ENCODE results near the gene MARCO. TPM values are rescaled to one million over a fixed set of nuclear protein-coding genes. Genes with fewer than 3 reads are reported as not detected.

MARCO gene
- total RNA-seq, 1 donor from 2014 or later = not detected

DNA sequence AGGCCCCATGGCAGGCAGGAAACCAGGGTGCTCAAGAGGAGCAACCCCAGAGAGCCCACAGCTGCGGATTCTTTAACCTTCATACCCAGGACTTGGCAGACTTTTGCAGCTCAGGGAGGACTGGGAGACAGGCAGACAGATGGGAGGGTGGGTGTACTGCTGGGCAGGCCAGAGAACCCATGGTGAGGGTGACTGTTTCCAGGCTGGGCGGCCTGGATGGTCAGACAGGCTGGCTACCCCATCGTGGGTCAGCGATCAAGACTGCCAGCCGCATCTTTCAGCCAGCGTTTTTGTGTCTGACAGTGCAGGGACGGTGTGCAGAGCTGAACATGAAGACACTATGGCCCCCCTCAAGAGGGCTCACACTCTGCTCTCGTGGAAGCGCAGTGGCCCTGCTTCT lies 82.2 kb downstream of the MARCO start:
- Mint-ChIP-seq H3K4me3 (ENCODE audit: unreplicated experiment) (no peak overlapping the region), H3K27me3 (ENCODE audit: low read depth, unreplicated experiment) (peaks cover 51% of the 10 kb centered on the region)
- no peak overlapping the region for H3K9ac ChIP-seq (ENCODE audit: low read length)

DNA sequence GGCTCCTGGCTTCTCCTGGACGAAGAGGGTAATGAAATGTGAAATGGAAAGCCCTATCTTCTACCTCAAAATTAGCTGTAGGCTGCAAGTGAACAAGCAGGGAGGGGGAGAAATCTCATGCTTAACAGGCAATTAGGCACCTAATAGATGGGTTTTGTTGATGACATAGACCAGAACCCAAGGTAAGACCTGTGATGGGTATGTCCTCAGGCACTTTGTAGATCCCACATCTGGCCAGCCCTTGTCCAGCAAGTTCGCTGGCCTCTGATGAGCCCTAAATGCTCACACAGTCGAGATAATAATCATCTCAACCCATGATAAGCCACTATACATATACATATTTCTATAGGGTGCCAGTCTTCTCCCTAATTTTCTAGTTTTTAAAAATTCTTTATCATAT lies 82.6 kb downstream of the MARCO start:
- H4K20me1 ChIP-seq (ENCODE audit: insufficient read depth, low read length) = no peaks in the 10 kb centered on the region
- no peaks in the 10 kb centered on the region for H3K4me1 ChIP-seq (ENCODE audit: insufficient read depth, low read length)
- H3K36me3 ChIP-seq (ENCODE audit: insufficient read depth, low read length) = no peaks in the 10 kb centered on the region
- H2AFZ ChIP-seq (ENCODE audit: low read depth, low read length) = no peak overlapping the region
- DNase-seq (ENCODE audit: low read depth) = no peak
- Mint-ChIP-seq H3K36me3 (ENCODE audit: low read depth, unreplicated experiment) (no peaks in the 10 kb centered on the region), H3K4me3 (ENCODE audit: unreplicated experiment) (no peak overlapping the region), H3K27ac (ENCODE audit: unreplicated experiment) (no peak overlapping the region), H3K9me3 (ENCODE audit: unreplicated experiment) (peaks cover 5% of the 10 kb centered on the region), H3K27me3 (ENCODE audit: low read depth, unreplicated experiment) (peaks cover 55% of the 10 kb centered on the region), H3K4me1 (ENCODE audit: low read depth, unreplicated experiment) (peaks cover 6% of the 10 kb centered on the region)
- no peaks in the 10 kb centered on the region for H3K27me3 ChIP-seq (ENCODE audit: insufficient read depth, low read length)
- H3K27ac ChIP-seq (ENCODE audit: low read depth, low read length) = no peak overlapping the region
- no peaks in the 10 kb centered on the region for H3K9me3 ChIP-seq (ENCODE audit: insufficient read depth, low read depth, low read length)
- H3K4me3 ChIP-seq (ENCODE audit: insufficient read depth, low read depth, low read length) = no peak overlapping the region
- TF ChIP-seq EZH2 (IDR thresholded peaks at IDR 0.05; ENCODE audit: insufficient read depth, low read length) = no peak
- TF ChIP-seq, protein P1, sequence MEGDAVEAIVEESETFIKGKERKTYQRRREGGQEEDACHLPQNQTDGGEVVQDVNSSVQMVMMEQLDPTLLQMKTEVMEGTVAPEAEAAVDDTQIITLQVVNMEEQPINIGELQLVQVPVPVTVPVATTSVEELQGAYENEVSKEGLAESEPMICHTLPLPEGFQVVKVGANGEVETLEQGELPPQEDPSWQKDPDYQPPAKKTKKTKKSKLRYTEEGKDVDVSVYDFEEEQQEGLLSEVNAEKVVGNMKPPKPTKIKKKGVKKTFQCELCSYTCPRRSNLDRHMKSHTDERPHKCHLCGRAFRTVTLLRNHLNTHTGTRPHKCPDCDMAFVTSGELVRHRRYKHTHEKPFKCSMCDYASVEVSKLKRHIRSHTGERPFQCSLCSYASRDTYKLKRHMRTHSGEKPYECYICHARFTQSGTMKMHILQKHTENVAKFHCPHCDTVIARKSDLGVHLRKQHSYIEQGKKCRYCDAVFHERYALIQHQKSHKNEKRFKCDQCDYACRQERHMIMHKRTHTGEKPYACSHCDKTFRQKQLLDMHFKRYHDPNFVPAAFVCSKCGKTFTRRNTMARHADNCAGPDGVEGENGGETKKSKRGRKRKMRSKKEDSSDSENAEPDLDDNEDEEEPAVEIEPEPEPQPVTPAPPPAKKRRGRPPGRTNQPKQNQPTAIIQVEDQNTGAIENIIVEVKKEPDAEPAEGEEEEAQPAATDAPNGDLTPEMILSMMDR (IDR thresholded peaks at IDR 0.05; ENCODE audit: insufficient read depth, low read depth, low read length) = no peak
- no peak overlapping the region for H3K4me2 ChIP-seq (ENCODE audit: low read length)
- FAIRE-seq = no peak
- no peak overlapping the region for H3K9ac ChIP-seq (ENCODE audit: low read length)
- H3K79me2 ChIP-seq (ENCODE audit: insufficient read depth, low read length) = no peaks in the 10 kb centered on the region

More for the DNA sequence above, 82.2 kb downstream of the MARCO start:
- H3K27me3 ChIP-seq (ENCODE audit: insufficient read depth, low read length) = no peaks in the 10 kb centered on the region
- no peak overlapping the region for H2AFZ ChIP-seq (ENCODE audit: low read depth, low read length)
- FAIRE-seq (no peak), DNase-seq (ENCODE audit: low read depth) (no peak)
- Mint-ChIP-seq H3K27ac (ENCODE audit: unreplicated experiment) (no peak overlapping the region), H3K9me3 (ENCODE audit: unreplicated experiment) (peaks cover 5% of the 10 kb centered on the region), H3K4me1 (ENCODE audit: low read depth, unreplicated experiment) (peaks cover 6% of the 10 kb centered on the region), H3K36me3 (ENCODE audit: low read depth, unreplicated experiment) (no peaks in the 10 kb centered on the region)
- no peak overlapping the region for H3K4me3 ChIP-seq (ENCODE audit: insufficient read depth, low read depth, low read length)
- H3K27ac ChIP-seq (ENCODE audit: low read depth, low read length) = no peak overlapping the region
- H3K9me3 ChIP-seq (ENCODE audit: insufficient read depth, low read depth, low read length) = no peaks in the 10 kb centered on the region
- H3K4me2 ChIP-seq (ENCODE audit: low read length) = no peak overlapping the region
- no peaks in the 10 kb centered on the region for H4K20me1 ChIP-seq (ENCODE audit: insufficient read depth, low read length)
- TF ChIP-seq EZH2 (IDR thresholded peaks at IDR 0.05; ENCODE audit: insufficient read depth, low read length) = no peak
- TF ChIP-seq, protein P1 (IDR thresholded peaks at IDR 0.05; ENCODE audit: insufficient read depth, low read depth, low read length) = no peak
- H3K36me3 ChIP-seq (ENCODE audit: insufficient read depth, low read length) = no peaks in the 10 kb centered on the region
- H3K79me2 ChIP-seq (ENCODE audit: insufficient read depth, low read length) = no peaks in the 10 kb centered on the region
- no peaks in the 10 kb centered on the region for H3K4me1 ChIP-seq (ENCODE audit: insufficient read depth, low read length)

DNA sequence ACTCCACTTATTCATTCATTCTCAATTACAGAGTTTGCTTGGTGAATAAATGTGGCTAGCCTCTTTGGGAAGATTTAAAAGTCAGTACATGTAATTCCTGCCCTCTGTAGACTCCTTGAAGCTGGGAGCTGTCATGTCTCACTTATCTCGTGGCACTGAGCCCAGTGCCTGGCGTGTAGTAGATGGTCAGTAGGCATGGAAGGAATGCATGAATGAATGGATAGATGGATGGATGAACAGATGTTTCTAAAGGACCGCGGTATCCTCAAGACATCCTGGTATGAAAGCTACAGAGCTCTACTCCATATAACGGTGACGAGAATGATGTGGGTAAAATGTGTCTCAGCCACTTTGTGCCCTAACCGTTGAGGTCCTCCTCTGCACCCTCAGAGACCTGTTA lies 83.0 kb downstream of the MARCO start:
- Histone ChIP-seq H3K27ac (ENCODE audit: low read depth, low read length) (no peak overlapping the region), H3K9ac (ENCODE audit: low read length) (no peak overlapping the region), H3K4me3 (ENCODE audit: insufficient read depth, low read depth, low read length) (no peak overlapping the region), H3K9me3 (ENCODE audit: insufficient read depth, low read depth, low read length) (no peaks in the 10 kb centered on the region), H3K27me3 (ENCODE audit: insufficient read depth, low read length) (no peaks in the 10 kb centered on the region), H3K4me1 (ENCODE audit: insufficient read depth, low read length) (no peaks in the 10 kb centered on the region), H3K79me2 (ENCODE audit: insufficient read depth, low read length) (no peaks in the 10 kb centered on the region), H3K36me3 (ENCODE audit: insufficient read depth, low read length) (no peaks in the 10 kb centered on the region), H4K20me1 (ENCODE audit: insufficient read depth, low read length) (no peaks in the 10 kb centered on the region), H3K4me2 (ENCODE audit: low read length) (no peak overlapping the region), H2AFZ (ENCODE audit: low read depth, low read length) (no peak overlapping the region)
- no peak for FAIRE-seq
- H3K4me3 Mint-ChIP-seq (ENCODE audit: unreplicated experiment) = no peak overlapping the region
- peaks cover 6% of the 10 kb centered on the region for H3K4me1 Mint-ChIP-seq (ENCODE audit: low read depth, unreplicated experiment)
- H3K27ac Mint-ChIP-seq (ENCODE audit: unreplicated experiment) = no peak overlapping the region
- H3K36me3 Mint-ChIP-seq (ENCODE audit: low read depth, unreplicated experiment) = no peaks in the 10 kb centered on the region
- H3K9me3 Mint-ChIP-seq (ENCODE audit: unreplicated experiment) = peaks cover 5% of the 10 kb centered on the region
- TF ChIP-seq EZH2 (IDR thresholded peaks at IDR 0.05; ENCODE audit: insufficient read depth, low read length) = no peak
- TF ChIP-seq, protein P1 (IDR thresholded peaks at IDR 0.05; ENCODE audit: insufficient read depth, low read depth, low read length) = no peak
- no peak for DNase-seq (ENCODE audit: low read depth)
- peaks cover 58% of the 10 kb centered on the region for H3K27me3 Mint-ChIP-seq (ENCODE audit: low read depth, unreplicated experiment)

All from astrocyte (in vitro differentiated cells and primary cell).